Measurements from ENCODE around the gene LRRC3.

DNA sequence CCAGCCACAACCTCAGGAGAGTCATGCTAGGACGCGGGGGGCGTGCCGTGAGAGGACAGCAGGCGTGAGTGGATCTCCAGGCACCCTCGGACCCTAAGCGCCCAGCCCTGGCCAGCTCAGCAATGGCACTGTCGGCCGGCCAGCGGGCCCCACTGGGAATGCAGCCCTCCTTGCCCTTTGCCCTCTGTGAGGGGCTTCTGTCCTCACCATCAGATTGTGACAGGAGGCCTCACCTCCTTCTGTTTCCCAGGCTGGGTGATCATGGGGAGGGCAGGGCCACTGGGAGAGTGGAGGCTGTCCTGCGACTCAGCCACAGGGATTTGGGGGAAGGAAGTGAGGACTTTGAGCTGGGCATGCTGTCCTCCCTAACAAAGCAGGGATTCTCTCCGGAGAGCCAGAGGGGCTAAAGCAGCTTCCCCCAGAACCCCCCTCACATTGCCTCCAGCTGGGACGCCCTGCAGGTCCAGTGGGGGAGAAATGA lies 6.6 kb upstream of the LRRC3 start:
- TF ChIP-seq, protein P1, sequence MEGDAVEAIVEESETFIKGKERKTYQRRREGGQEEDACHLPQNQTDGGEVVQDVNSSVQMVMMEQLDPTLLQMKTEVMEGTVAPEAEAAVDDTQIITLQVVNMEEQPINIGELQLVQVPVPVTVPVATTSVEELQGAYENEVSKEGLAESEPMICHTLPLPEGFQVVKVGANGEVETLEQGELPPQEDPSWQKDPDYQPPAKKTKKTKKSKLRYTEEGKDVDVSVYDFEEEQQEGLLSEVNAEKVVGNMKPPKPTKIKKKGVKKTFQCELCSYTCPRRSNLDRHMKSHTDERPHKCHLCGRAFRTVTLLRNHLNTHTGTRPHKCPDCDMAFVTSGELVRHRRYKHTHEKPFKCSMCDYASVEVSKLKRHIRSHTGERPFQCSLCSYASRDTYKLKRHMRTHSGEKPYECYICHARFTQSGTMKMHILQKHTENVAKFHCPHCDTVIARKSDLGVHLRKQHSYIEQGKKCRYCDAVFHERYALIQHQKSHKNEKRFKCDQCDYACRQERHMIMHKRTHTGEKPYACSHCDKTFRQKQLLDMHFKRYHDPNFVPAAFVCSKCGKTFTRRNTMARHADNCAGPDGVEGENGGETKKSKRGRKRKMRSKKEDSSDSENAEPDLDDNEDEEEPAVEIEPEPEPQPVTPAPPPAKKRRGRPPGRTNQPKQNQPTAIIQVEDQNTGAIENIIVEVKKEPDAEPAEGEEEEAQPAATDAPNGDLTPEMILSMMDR (IDR thresholded peaks at IDR 0.05), result no peak
- TF ChIP-seq EP300 (IDR thresholded peaks at IDR 0.05), result no peak

All from suprapubic skin (tissue), 3 donors.